ENCODE results near the gene SCN9A. TPM values are rescaled to one million over a fixed set of nuclear protein-coding genes. Genes with fewer than 3 reads are reported as not detected.

The SCN9A gene
- total RNA-seq, 1 experiment from 2014 or later: 0.07 TPM

- no TSS peak for BruUV-seq (replicated peaks)
- no peak for DNase-seq (ENCODE audit: low read depth, low spot score)
- H3K36me3 ChIP-seq (ENCODE audit: control insufficient read depth in 1 of 2, insufficient read depth in 2 of 2, low read length in 2 of 2): no peaks in the 10 kb centered on the region
- CTCF ChIA-PET: no interaction called here
- TF ChIP-seq CEBPB (IDR thresholded peaks at IDR 0.05; ENCODE audit: low read depth) (no peak), ELF1 (IDR thresholded peaks at IDR 0.05; ENCODE audit: borderline replicate concordance, low read depth) (no peak), POLR2AphosphoS5 (IDR thresholded peaks at IDR 0.05; ENCODE audit: low read depth, low read length) (no peak), YY1 (IDR thresholded peaks at IDR 0.05; ENCODE audit: extremely low read depth, insufficient replicate concordance, low read depth, low read length) (no peak), EGR1 (IDR thresholded peaks at IDR 0.05; ENCODE audit: low read depth) (no peak), EZH2 (IDR thresholded peaks at IDR 0.05) (no peak)
- TF ChIP-seq, protein P1, sequence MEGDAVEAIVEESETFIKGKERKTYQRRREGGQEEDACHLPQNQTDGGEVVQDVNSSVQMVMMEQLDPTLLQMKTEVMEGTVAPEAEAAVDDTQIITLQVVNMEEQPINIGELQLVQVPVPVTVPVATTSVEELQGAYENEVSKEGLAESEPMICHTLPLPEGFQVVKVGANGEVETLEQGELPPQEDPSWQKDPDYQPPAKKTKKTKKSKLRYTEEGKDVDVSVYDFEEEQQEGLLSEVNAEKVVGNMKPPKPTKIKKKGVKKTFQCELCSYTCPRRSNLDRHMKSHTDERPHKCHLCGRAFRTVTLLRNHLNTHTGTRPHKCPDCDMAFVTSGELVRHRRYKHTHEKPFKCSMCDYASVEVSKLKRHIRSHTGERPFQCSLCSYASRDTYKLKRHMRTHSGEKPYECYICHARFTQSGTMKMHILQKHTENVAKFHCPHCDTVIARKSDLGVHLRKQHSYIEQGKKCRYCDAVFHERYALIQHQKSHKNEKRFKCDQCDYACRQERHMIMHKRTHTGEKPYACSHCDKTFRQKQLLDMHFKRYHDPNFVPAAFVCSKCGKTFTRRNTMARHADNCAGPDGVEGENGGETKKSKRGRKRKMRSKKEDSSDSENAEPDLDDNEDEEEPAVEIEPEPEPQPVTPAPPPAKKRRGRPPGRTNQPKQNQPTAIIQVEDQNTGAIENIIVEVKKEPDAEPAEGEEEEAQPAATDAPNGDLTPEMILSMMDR (IDR thresholded peaks at IDR 0.05 in 2 of 3, conservative IDR thresholded peaks at IDR 0.05 in 1 of 3; ENCODE audit: borderline replicate concordance in 1 of 3, insufficient read depth in 1 of 3, low read depth in 2 of 3, low read length in 2 of 3): no peak
- no peak for ATAC-seq
- no peaks in the 10 kb centered on the region for H3K27me3 ChIP-seq (ENCODE audit: insufficient read depth, low read length)
- H3K27ac ChIP-seq (ENCODE audit: low read depth, low read length): no peak overlapping the region
- H3K4me3 ChIP-seq (replicated peaks in 1 of 2; ENCODE audit: low read depth in 1 of 2, low read length in 2 of 2): no peak overlapping the region
- no peaks in the 10 kb centered on the region for H3K9me2 ChIP-seq (ENCODE audit: insufficient read depth)
- RAD21 ChIA-PET (ENCODE audit: low non-redundant PET in 1 of 2, low total read pairs in 2 of 2, uncharacterized antibody in 2 of 2, unreplicated experiment in 2 of 2): no interaction called here
- H4K20me1 ChIP-seq (ENCODE audit: insufficient read depth): no peaks in the 10 kb centered on the region
- no peaks in the 10 kb centered on the region for H3K9me3 ChIP-seq (ENCODE audit: control insufficient read depth in 1 of 2, insufficient read depth in 1 of 2, low read depth in 1 of 2, low read length in 2 of 2)
- intact Hi-C loops (cut with micrococcal nuclease): no loop called here
- no peak overlapping the region for H3K4me2 ChIP-seq (ENCODE audit: low read length)
- POLR2A ChIA-PET: no interaction called here
- H3K9ac ChIP-seq (ENCODE audit: low read length): no peak overlapping the region
- H2AFZ ChIP-seq (ENCODE audit: low read depth, low read length, poor library complexity, severe bottlenecking): no peak overlapping the region
- H3K4me1 ChIP-seq (ENCODE audit: control insufficient read depth in 1 of 2, insufficient read depth in 2 of 2, low read length in 2 of 2): no peaks in the 10 kb centered on the region
- no peaks in the 10 kb centered on the region for H3K79me2 ChIP-seq (ENCODE audit: insufficient read depth, low read length)
These were observed 173.0 kb downstream of the SCN9A start for GRCh38 chr2:166202778-166203177.

DNA sequence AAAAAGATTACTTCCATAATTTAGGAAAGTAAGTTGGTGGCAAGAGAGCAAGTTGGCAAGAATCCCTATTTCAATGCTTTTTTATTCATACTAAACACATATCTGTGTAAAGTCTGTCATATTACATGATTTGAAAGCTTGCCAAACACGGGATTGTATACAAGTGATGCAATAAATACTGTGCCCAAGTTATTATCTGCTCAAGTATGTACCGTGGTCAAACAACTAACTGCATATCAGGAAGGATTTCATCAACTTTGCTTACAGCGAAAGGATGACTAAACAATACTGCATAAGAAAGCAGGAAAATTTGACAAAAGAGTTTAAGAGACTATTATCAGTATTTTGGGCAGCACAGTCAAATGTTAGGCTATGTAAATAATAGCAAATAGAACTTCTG, 178.3 kb downstream of the SCN9A start:
- no peaks in the 10 kb centered on the region for H3K79me2 ChIP-seq (ENCODE audit: insufficient read depth, low read length)
- DNase-seq (ENCODE audit: low read depth, low spot score): no peak
- no peaks in the 10 kb centered on the region for H4K20me1 ChIP-seq (ENCODE audit: insufficient read depth)
- no peaks in the 10 kb centered on the region for H3K9me3 ChIP-seq (ENCODE audit: control insufficient read depth in 1 of 2, insufficient read depth in 1 of 2, low read depth in 1 of 2, low read length in 2 of 2)
- ChIA-PET CTCF (interaction anchor here (1.3 kb wide), 1 partner anchor 14 kb away, joined by 3 read pairs; no protein-coding TSS in a partner anchor), POLR2A (no interaction called here), RAD21 (ENCODE audit: low non-redundant PET in 1 of 2, low total read pairs in 2 of 2, uncharacterized antibody in 2 of 2, unreplicated experiment in 2 of 2) (no interaction called here)
- no TSS peak for BruUV-seq (replicated peaks)
- H3K27ac ChIP-seq (ENCODE audit: low read depth, low read length): no peak overlapping the region
- H3K9ac ChIP-seq (ENCODE audit: low read length): no peak overlapping the region
- no peak overlapping the region for H3K4me2 ChIP-seq (ENCODE audit: low read length)
- H3K4me1 ChIP-seq (ENCODE audit: control insufficient read depth in 1 of 2, insufficient read depth in 2 of 2, low read length in 2 of 2): no peaks in the 10 kb centered on the region
- no peak overlapping the region for H2AFZ ChIP-seq (ENCODE audit: low read depth, low read length, poor library complexity, severe bottlenecking)
- H3K27me3 ChIP-seq (ENCODE audit: insufficient read depth, low read length): peaks cover 3% of the 10 kb centered on the region; the same call in 1 of the 2 replicates
- no peaks in the 10 kb centered on the region for H3K9me2 ChIP-seq (ENCODE audit: insufficient read depth)
- ATAC-seq: no peak
- intact Hi-C loops (cut with micrococcal nuclease): no loop called here
- no peaks in the 10 kb centered on the region for H3K36me3 ChIP-seq (ENCODE audit: control insufficient read depth in 1 of 2, insufficient read depth in 2 of 2, low read length in 2 of 2)
- no peak overlapping the region for H3K4me3 ChIP-seq (replicated peaks in 1 of 2; ENCODE audit: low read depth in 1 of 2, low read length in 2 of 2)
- TF ChIP-seq TCF7L2 (IDR thresholded peaks at IDR 0.05; ENCODE audit: borderline replicate concordance, extremely low read depth, insufficient read depth, insufficient read length): no peak
- no peak for TF ChIP-seq EZH2 (IDR thresholded peaks at IDR 0.05)
- no peak for TF ChIP-seq RAD21 (IDR thresholded peaks at IDR 0.05; ENCODE audit: low read depth)
- TF ChIP-seq ELF1 (IDR thresholded peaks at IDR 0.05; ENCODE audit: borderline replicate concordance, low read depth): no peak
- TF ChIP-seq FOSL1 (IDR thresholded peaks at IDR 0.05; ENCODE audit: low read depth): no peak
- no peak for TF ChIP-seq JUND (IDR thresholded peaks at IDR 0.05)
- no peak for TF ChIP-seq SRF (IDR thresholded peaks at IDR 0.05; ENCODE audit: low read depth)
- TF ChIP-seq EGR1 (IDR thresholded peaks at IDR 0.05; ENCODE audit: low read depth): no peak
- no peak for TF ChIP-seq REST (IDR thresholded peaks at IDR 0.05; ENCODE audit: low read depth)
- TF ChIP-seq, protein P2, sequence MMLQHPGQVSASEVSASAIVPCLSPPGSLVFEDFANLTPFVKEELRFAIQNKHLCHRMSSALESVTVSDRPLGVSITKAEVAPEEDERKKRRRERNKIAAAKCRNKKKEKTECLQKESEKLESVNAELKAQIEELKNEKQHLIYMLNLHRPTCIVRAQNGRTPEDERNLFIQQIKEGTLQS (IDR thresholded peaks at IDR 0.05): no peak
- no peak for TF ChIP-seq POLR2A (IDR thresholded peaks at IDR 0.05; ENCODE audit: borderline replicate concordance, extremely low read depth, insufficient read depth, insufficient read length)
- TF ChIP-seq POLR2AphosphoS5 (IDR thresholded peaks at IDR 0.05; ENCODE audit: low read depth, low read length): no peak
- TF ChIP-seq, protein P3, sequence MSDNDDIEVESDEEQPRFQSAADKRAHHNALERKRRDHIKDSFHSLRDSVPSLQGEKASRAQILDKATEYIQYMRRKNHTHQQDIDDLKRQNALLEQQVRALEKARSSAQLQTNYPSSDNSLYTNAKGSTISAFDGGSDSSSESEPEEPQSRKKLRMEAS (IDR thresholded peaks at IDR 0.05): no peak
